ENCODE measurements around the gene GUCY1B1. TPM values are rescaled to one million over a fixed set of nuclear protein-coding genes. Genes with fewer than 3 reads are reported as not detected.

The GUCY1B1 gene
- total RNA-seq, 1 experiment from 2014 or later, result 0.50 TPM

- H3K4me1 ChIP-seq (ENCODE audit: insufficient read depth, low read length), result no peaks in the 10 kb centered on the region
- H3K79me1 ChIP-seq (ENCODE audit: insufficient read depth, low read depth, low read length, poor library complexity, severe bottlenecking), result no peaks in the 10 kb centered on the region
- no peak overlapping the region for H2BK15ac ChIP-seq (ENCODE audit: low read depth, low read length)
- no peak overlapping the region for H3K27ac ChIP-seq (ENCODE audit: insufficient read length, low read depth, low read length)
- no peak overlapping the region for H2BK5ac ChIP-seq (ENCODE audit: insufficient read length, low read length)
- H3K23ac ChIP-seq (ENCODE audit: insufficient read length, low read depth, low read length), result no peak overlapping the region
- no peak overlapping the region for H3K9ac ChIP-seq (ENCODE audit: extremely low read depth, insufficient read length, low read length)
- Mint-ChIP-seq H3K4me1 (peaks cover 5 to 8% of the 10 kb centered on the region in 2 experiments; a peak in 2 of 4 replicates), H3K27me3 (ENCODE audit: low read depth) (peaks cover 49% of the 10 kb centered on the region), H3K9me3 (no peaks in the 10 kb centered on the region), H3K27ac (no peak overlapping the region), H3K36me3 (ENCODE audit: insufficient read depth in 1 of 3, low read depth in 3 of 3) (no peaks in the 10 kb centered on the region), H3K4me3 (peak overlapping the region; percentile 56 to 76)
- TF ChIP-seq, protein P1, sequence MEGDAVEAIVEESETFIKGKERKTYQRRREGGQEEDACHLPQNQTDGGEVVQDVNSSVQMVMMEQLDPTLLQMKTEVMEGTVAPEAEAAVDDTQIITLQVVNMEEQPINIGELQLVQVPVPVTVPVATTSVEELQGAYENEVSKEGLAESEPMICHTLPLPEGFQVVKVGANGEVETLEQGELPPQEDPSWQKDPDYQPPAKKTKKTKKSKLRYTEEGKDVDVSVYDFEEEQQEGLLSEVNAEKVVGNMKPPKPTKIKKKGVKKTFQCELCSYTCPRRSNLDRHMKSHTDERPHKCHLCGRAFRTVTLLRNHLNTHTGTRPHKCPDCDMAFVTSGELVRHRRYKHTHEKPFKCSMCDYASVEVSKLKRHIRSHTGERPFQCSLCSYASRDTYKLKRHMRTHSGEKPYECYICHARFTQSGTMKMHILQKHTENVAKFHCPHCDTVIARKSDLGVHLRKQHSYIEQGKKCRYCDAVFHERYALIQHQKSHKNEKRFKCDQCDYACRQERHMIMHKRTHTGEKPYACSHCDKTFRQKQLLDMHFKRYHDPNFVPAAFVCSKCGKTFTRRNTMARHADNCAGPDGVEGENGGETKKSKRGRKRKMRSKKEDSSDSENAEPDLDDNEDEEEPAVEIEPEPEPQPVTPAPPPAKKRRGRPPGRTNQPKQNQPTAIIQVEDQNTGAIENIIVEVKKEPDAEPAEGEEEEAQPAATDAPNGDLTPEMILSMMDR (conservative IDR thresholded peaks at IDR 0.05), result no peak; the same call in 2 of the 3 replicates
- H2BK20ac ChIP-seq (ENCODE audit: low read depth, low read length, poor library complexity, severe bottlenecking), result no peak overlapping the region
- H3K79me2 ChIP-seq (ENCODE audit: insufficient read depth, low read length), result no peaks in the 10 kb centered on the region
- DNase-seq, result peak; percentile 39
- H4K20me1 ChIP-seq (ENCODE audit: control insufficient read depth, insufficient read depth, insufficient read length), result no peaks in the 10 kb centered on the region
- no peak overlapping the region for H2AFZ ChIP-seq (ENCODE audit: low read length)
- H4K91ac ChIP-seq (ENCODE audit: insufficient read length, low read depth, low read length), result no peak overlapping the region
- H3K27me3 ChIP-seq (ENCODE audit: insufficient read depth, low read length), result no peaks in the 10 kb centered on the region; the same call in 1 of the 2 replicates
- no peak overlapping the region for H3K56ac ChIP-seq (ENCODE audit: insufficient read length, low read depth, low read length)
- H3K23me2 ChIP-seq (ENCODE audit: insufficient read length, low read depth, low read length, poor library complexity, severe bottlenecking), result peaks cover 7% of the 10 kb centered on the region
- H4K5ac ChIP-seq (ENCODE audit: insufficient read length, low read depth, low read length), result no peak overlapping the region
- H2BK12ac ChIP-seq (ENCODE audit: insufficient read length, low read depth, low read length), result no peak overlapping the region
- no peak overlapping the region for H2AK5ac ChIP-seq (ENCODE audit: insufficient read length, low read length)
- no peaks in the 10 kb centered on the region for H3K9me3 ChIP-seq (ENCODE audit: control insufficient read depth, low read depth, low read length)
- no peak overlapping the region for H2BK120ac ChIP-seq (ENCODE audit: low read depth, low read length, poor library complexity, severe bottlenecking)
- H3K14ac ChIP-seq (ENCODE audit: insufficient read depth, low read length), result no peak overlapping the region
- no peak overlapping the region for H3K18ac ChIP-seq (ENCODE audit: insufficient read length, low read depth, low read length)
- no CpG with 5 or more reads among the region's 77 CpGs for WGBS (ENCODE audit: extremely low coverage, insufficient read length, low lambda C conversion rate)
- no peak overlapping the region for H3T11ph ChIP-seq (ENCODE audit: low read length)
- peak overlapping the region; percentile 83 for H3K4me2 ChIP-seq (ENCODE audit: insufficient read depth, insufficient read length, low read length)
- no peak overlapping the region for H4K8ac ChIP-seq (replicated peaks; ENCODE audit: insufficient read length, low read depth, low read length)
- H3K4ac ChIP-seq (ENCODE audit: low read depth, low read length), result no peak overlapping the region
Observed at GRCh38 chr4:155759372-155760252, 791 bp downstream of the GUCY1B1 start.

All from H9 (cell line).